Esophagus muscularis mucosa (tissue), 4 donors: ENCODE data around the gene SPATA20. TPM values are rescaled to one million over a fixed set of nuclear protein-coding genes. Genes with fewer than 3 reads are reported as not detected.

Experiments
- DNase-seq: peaks from one replicate; pipeline ENCODE4 v3.0.0-alpha.2; 2017; ENCODE audit errors: extremely low spot score
- H3K27ac ChIP-seq, 4 donors: fragments of 200-600 bp; sonication (generic); replicated peaks in 1 of 4; 1 replicate in 3 of 4; 2 replicates in 1 of 4; pipeline ENCODE4 v1.5.1; 2016 to 2019; ENCODE audit warnings: mild to moderate bottlenecking in 1 of 4
- H3K27me3 ChIP-seq, 4 donors: fragments of 200-600 bp; sonication (generic); one replicate each; pipeline versions ENCODE4 v1.5.1 to v1.6.0; 2016 to 2019
- H3K36me3 ChIP-seq, 4 donors: fragments of 200-600 bp; sonication (generic); one replicate each; pipeline ENCODE4 v1.5.1; 2016 to 2019
- H3K4me1 ChIP-seq, 4 donors: fragments of 200-600 bp; sonication (generic); one replicate each; pipeline ENCODE4 v1.5.1; 2016 to 2019
- H3K4me3 ChIP-seq, 4 donors: fragments of 200-600 bp; sonication (generic); 1 replicate in 2 of 4; 2 replicates in 2 of 4; pipeline ENCODE4 v1.5.1; 2016 to 2019; ENCODE audit warnings: mild to moderate bottlenecking in 4 of 4, moderate library complexity in 1 of 4
- H3K9me3 ChIP-seq, 4 donors: fragments of 200-600 bp; sonication (generic); 1 replicate in 3 of 4; 2 replicates in 1 of 4; pipeline ENCODE4 v1.5.1; 2016 to 2019
- EP300 ChIP-seq: sonication (generic); formaldehyde crosslinking; IDR thresholded peaks from one replicate; pipeline ENCODE4 v1.6.1; 2017; ENCODE audit warnings: antibody characterized with exemption
- POLR2A ChIP-seq: fragments of 450-650 bp; IDR thresholded peaks from one replicate; pipeline ENCODE4 v1.6.1; 2017; ENCODE audit warnings: antibody characterized with exemption, moderate library complexity, mild to moderate bottlenecking, low read depth
- POLR2AphosphoS5 ChIP-seq, 2 donors: sonication (generic); formaldehyde crosslinking; IDR thresholded peaks; one replicate each; pipeline ENCODE4 v1.6.1; 2017; ENCODE audit warnings: antibody characterized with exemption in 2 of 2
- WGBS: methylation state at CpG from one replicate; pipeline ENCODE4 v1.1.5; 2018; 5-methylcytosine and 5-hydroxymethylcytosine counted together
- intact Hi-C: fragments of 100-400 bp; cut with DNase I; formaldehyde crosslinking; loops from one replicate; pipeline ENCODE4 v1.15.1; 2023
- total RNA-seq, 4 donors: library from RNA; depleted of rRNA; stranded (reverse); fragments of >200 nt; gene quantifications; one replicate each; pipeline versions ENCODE4 v1.1.0 to v1.2.1, GENCODE V29; 2016
- TF ChIP-seq, protein P1 (sequence below), 3 experiments: fragments of 200-600 bp in 2 of 3; fragments of 450-650 bp in 1 of 3; sonication (generic) in 2 of 3; IDR thresholded peaks; one replicate each; pipeline ENCODE4 v1.5.1; 2017 to 2019; ENCODE audit warnings: antibody characterized with exemption in 3 of 3, mild to moderate bottlenecking in 2 of 3, moderate library complexity in 1 of 3

Gene SPATA20
- total RNA-seq, 4 donors from 2014 or later: 44.1 to 64.4 (median 54.6) TPM

- Histone ChIP-seq H3K27me3 (peaks cover 0 to 16% (median 0%) of the 10 kb centered on the region in 4 donors), H3K4me1 (no peaks in the 10 kb centered on the region), H3K36me3 (no peaks in the 10 kb centered on the region), H3K4me3 (no peak overlapping the region), H3K9me3 (no peaks in the 10 kb centered on the region), H3K27ac (no peak overlapping the region)
- no peak for DNase-seq
- TF ChIP-seq POLR2AphosphoS5 (IDR thresholded peaks at IDR 0.05) (no peak), POLR2A (no peak), EP300 (no peak)
- TF ChIP-seq, protein P1, sequence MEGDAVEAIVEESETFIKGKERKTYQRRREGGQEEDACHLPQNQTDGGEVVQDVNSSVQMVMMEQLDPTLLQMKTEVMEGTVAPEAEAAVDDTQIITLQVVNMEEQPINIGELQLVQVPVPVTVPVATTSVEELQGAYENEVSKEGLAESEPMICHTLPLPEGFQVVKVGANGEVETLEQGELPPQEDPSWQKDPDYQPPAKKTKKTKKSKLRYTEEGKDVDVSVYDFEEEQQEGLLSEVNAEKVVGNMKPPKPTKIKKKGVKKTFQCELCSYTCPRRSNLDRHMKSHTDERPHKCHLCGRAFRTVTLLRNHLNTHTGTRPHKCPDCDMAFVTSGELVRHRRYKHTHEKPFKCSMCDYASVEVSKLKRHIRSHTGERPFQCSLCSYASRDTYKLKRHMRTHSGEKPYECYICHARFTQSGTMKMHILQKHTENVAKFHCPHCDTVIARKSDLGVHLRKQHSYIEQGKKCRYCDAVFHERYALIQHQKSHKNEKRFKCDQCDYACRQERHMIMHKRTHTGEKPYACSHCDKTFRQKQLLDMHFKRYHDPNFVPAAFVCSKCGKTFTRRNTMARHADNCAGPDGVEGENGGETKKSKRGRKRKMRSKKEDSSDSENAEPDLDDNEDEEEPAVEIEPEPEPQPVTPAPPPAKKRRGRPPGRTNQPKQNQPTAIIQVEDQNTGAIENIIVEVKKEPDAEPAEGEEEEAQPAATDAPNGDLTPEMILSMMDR (IDR thresholded peaks at IDR 0.05): no peak
- intact Hi-C loops: no loop called here
- 85% methylated on average over 13 of the region's 13 CpGs for WGBS
Observed at GRCh38 chr17:50576864-50577263, 29.9 kb downstream of the SPATA20 start.

GRCh38 chr17:50577451-50577954 is 30.5 kb downstream of the SPATA20 start:
- H3K9me3 ChIP-seq: no peaks in the 10 kb centered on the region
- H3K4me1 ChIP-seq: no peaks in the 10 kb centered on the region
- TF ChIP-seq, protein P1 (IDR thresholded peaks at IDR 0.05): no peak
- TF ChIP-seq POLR2A: no peak
- no peak overlapping the region for H3K27ac ChIP-seq
- DNase-seq: no peak
- H3K36me3 ChIP-seq: no peaks in the 10 kb centered on the region
- 89% methylated on average over 11 of the region's 13 CpGs for WGBS
- no peak overlapping the region for H3K4me3 ChIP-seq
- peaks cover 0 to 16% (median 0%) of the 10 kb centered on the region in 4 donors for H3K27me3 ChIP-seq
- intact Hi-C loops: no loop called here

DNA sequence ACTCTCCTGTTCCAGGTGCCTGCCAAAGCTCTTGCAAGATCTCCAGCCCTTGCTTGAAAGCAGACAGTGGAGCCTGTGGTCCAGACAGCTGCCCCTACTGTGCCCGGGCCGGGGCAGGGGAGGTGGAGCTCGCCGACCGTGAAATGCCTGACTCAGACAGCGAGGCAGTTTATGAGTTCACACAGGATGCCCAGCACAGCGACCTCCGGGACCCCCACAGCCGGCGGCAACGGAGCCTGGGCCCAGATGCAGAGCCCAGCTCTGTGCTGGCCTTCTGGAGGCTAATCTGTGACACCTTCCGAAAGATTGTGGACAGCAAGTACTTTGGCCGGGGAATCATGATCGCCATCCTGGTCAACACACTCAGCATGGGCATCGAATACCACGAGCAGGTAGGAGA is 31.2 kb downstream of the SPATA20 start:
- TF ChIP-seq EP300 (no peak), POLR2AphosphoS5 (IDR thresholded peaks at IDR 0.05) (no peak), POLR2A (no peak)
- TF ChIP-seq, protein P1 (IDR thresholded peaks at IDR 0.05): no peak
- intact Hi-C loops: no loop called here
- no peak for DNase-seq
- no peaks in the 10 kb centered on the region for H3K4me1 ChIP-seq
- peaks cover 0 to 16% (median 0%) of the 10 kb centered on the region in 4 donors for H3K27me3 ChIP-seq
- H3K27ac ChIP-seq: no peak overlapping the region
- H3K36me3 ChIP-seq: no peaks in the 10 kb centered on the region
- 87% methylated on average over 16 of the region's 16 CpGs for WGBS
- no peaks in the 10 kb centered on the region for H3K9me3 ChIP-seq
- H3K4me3 ChIP-seq: no peak overlapping the region

GRCh38 chr17:50579399-50579798 is 32.4 kb downstream of the SPATA20 start:
- TF ChIP-seq, protein P1 (IDR thresholded peaks at IDR 0.05): no peak
- intact Hi-C loops: no loop called here
- no peaks in the 10 kb centered on the region for H3K9me3 ChIP-seq
- H3K4me3 ChIP-seq: no peak overlapping the region
- H3K27me3 ChIP-seq: peaks cover 0 to 16% (median 0%) of the 10 kb centered on the region in 4 donors
- H3K4me1 ChIP-seq: no peaks in the 10 kb centered on the region
- WGBS: 92% methylated on average over 6 of the region's 7 CpGs
- no peak overlapping the region for H3K27ac ChIP-seq
- no peaks in the 10 kb centered on the region for H3K36me3 ChIP-seq
- DNase-seq: no peak

GRCh38 chr17:50580646-50581045 is 33.7 kb downstream of the SPATA20 start:
- no peaks in the 10 kb centered on the region for H3K9me3 ChIP-seq
- WGBS: 94% methylated on average over 6 of the region's 9 CpGs
- no peak for DNase-seq
- H3K27me3 ChIP-seq: peaks cover 0 to 16% (median 0%) of the 10 kb centered on the region in 4 donors
- H3K36me3 ChIP-seq: no peaks in the 10 kb centered on the region
- no peaks in the 10 kb centered on the region for H3K4me1 ChIP-seq
- intact Hi-C loops: no loop called here
- H3K4me3 ChIP-seq: no peak overlapping the region
- no peak for TF ChIP-seq POLR2A
- TF ChIP-seq, protein P1 (IDR thresholded peaks at IDR 0.05): no peak
- TF ChIP-seq EP300: no peak
- TF ChIP-seq POLR2AphosphoS5 (IDR thresholded peaks at IDR 0.05): no peak
- H3K27ac ChIP-seq: no peak overlapping the region
